ENCODE data around the gene BCAN.

GRCh38 chr1:156670791-156671190 lies 28.9 kb downstream of the BCAN start:
- TF ChIP-seq, protein P1, sequence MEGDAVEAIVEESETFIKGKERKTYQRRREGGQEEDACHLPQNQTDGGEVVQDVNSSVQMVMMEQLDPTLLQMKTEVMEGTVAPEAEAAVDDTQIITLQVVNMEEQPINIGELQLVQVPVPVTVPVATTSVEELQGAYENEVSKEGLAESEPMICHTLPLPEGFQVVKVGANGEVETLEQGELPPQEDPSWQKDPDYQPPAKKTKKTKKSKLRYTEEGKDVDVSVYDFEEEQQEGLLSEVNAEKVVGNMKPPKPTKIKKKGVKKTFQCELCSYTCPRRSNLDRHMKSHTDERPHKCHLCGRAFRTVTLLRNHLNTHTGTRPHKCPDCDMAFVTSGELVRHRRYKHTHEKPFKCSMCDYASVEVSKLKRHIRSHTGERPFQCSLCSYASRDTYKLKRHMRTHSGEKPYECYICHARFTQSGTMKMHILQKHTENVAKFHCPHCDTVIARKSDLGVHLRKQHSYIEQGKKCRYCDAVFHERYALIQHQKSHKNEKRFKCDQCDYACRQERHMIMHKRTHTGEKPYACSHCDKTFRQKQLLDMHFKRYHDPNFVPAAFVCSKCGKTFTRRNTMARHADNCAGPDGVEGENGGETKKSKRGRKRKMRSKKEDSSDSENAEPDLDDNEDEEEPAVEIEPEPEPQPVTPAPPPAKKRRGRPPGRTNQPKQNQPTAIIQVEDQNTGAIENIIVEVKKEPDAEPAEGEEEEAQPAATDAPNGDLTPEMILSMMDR (IDR thresholded peaks at IDR 0.05): no peak
- TF ChIP-seq POLR2AphosphoS5 (IDR thresholded peaks at IDR 0.05) (no peak), POLR2A (IDR thresholded peaks at IDR 0.05) (no peak), EP300 (IDR thresholded peaks at IDR 0.05) (no peak)

All from gastroesophageal sphincter (tissue), 3 donors.